GM21381 (cell line): Measurements from ENCODE around the gene MARCKSL1.
"Not testable (repeated sequence)": the region's sequence is repeated elsewhere in the genome, so short reads cannot be mapped to it uniquely, and the experiment has no call there.

Source experiments
- ATAC-seq: cut with Tn5 transposase; IDR thresholded peaks from one replicate; pipeline ENCODE4 v1.9.1; 2021; ENCODE audit warnings: mild to moderate bottlenecking, moderate library complexity; ENCODE audit not compliant: unreplicated experiment

The MARCKSL1 gene

DNA sequence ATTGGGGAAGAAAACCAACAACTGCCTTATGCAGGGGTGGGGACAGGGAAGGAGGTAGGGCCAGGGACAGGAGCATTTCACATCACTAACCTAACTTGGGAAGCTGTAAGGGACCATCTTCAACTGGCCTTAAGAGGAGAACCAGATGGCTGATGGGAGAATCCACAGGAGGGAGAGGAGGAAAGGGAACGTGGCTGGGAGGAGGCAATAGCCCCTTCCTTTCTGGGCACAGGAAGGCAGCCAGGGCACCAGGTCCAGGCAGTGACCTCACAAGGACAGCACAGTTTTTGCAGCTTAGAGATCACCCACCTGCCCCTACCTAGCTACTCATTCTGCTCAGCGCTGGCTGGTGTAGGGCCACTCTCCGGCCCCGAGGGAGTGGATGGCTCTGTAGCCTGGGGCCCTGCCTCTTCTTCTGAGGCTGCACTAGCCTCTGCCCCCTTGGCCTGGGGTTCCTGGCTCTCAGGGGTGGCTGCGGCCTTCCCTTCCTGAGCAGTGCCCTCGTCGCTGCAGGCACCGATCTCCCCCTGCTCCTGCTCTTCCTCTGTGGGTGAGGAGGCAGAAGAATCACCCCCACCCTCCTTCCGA, 1.7 kb downstream of the MARCKSL1 start:
- no peak for ATAC-seq

DNA sequence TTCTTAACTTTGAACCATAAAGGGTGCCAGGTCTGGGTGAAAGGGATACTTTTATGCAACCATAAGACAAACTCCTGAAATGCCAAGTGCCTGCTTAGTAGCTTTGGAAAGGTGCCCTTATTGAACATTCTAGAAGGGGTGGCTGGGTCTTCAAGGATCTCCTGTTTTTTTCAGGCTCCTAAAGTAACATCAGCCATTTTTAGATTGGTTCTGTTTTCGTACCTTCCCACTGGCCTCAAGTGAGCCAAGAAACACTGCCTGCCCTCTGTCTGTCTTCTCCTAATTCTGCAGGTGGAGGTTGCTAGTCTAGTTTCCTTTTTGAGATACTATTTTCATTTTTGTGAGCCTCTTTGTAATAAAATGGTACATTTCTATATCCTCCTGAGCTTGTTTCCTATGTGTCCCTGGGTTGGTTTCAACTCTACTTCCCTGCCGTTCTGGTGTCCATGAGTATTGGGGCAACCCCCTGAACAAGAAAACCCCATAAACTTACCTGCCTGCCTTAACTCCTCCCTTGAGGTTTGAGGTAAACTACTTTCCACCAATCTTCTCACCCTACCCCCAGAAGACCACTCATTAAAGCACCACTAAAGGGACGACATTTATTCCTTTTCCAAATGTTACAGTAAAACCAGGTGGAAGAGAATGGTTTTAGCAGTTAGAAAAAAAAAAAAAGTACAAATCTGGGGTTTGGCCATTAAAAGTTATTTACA, 2.6 kb downstream of the MARCKSL1 start:
- ATAC-seq: no peak

DNA sequence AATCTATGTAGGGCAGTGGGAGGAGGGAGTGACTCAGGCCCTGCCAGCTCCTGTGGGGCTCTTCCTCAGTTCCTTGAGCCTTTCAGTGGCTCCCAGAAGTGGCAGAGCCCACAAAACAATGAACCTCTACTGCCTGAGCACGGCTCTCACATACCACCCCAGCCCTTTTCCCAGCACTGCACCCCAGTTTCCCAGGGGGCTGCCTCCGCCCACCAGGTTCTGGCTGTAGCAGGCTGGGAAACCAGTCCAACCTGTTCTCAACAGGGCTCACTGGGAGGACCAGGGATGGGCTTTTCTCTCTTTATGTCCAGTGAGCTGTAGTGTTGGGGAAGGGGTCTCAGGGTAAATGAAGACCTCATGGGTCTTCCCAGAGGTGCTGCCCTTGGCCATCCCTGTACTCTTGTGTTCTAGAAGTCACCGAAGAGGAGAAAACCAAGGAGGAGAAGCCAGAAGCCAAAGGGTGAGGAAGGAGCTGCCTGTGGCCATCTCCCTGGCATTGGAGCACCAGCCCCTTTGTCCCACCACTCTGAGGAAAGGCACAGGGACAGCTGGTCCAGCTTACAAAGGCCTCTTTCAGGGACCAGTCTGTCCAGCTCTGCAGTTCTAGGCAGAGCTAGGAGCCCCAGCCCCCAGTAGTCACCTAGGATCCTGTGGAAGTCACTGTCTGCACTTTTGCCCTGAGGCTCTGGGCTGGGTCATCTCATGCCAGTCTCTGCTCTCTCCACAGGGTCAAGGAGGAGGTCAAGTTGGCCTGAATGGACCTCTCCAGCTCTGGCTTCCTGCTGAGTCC, 3.5 kb downstream of the MARCKSL1 start:
- ATAC-seq: no peak

DNA sequence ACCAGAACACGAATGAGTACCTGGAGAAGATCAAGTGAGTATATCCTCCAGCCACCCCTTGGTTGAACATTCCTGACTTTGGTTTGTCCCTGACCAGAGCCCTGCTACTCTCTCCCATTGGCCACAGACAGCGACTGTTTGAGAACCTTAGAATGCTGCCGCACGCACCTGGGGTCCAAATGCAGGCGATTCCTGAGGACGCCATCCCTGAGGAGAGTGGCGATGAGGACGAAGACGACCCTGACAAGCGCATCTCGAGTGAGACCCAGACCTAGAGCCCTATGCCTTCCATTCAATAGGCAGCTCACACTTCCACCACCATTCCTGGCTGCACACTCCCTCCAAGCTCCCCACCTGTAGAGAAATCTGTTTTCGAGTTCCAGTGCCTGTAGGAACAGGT, 4.5 kb downstream of the MARCKSL1 start:
- ATAC-seq: no peak

GRCh38 chr1:32330558-32331151, 5.4 kb downstream of the MARCKSL1 start:
- ATAC-seq: no peak

DNA sequence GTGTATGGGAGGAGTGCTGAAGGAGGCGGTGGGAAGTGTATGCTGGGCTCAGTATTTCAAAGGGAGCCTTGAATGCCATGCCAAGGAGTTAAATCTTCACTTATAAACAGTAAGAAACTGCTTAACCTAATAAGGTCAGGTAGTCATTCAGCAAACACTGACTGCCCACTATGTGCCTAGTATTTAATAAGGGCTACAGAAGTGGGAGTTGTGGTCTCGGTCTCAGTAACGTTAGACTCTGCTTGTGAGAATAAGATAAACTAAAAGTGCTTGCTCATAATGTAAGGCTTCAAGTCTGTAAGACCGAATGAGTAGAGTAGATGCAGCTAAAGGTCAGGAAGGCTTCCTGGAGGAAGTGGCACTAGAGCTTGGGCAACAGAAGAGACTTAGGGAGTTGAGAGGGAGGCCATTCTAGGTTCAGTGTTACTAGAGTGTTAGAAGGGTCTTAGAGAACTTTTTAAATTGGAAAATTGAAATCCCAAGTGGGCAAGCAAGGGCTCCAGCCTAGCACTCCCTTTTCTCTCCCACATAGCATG, 6.0 kb downstream of the MARCKSL1 start:
- ATAC-seq: no peak

GRCh38 chr1:32327204-32327603, 8.8 kb downstream of the MARCKSL1 start:
- ATAC-seq: no peak

- ATAC-seq: no peak
Observed at GRCh38 chr1:32321712-32322291, 14.2 kb downstream of the MARCKSL1 start.

DNA sequence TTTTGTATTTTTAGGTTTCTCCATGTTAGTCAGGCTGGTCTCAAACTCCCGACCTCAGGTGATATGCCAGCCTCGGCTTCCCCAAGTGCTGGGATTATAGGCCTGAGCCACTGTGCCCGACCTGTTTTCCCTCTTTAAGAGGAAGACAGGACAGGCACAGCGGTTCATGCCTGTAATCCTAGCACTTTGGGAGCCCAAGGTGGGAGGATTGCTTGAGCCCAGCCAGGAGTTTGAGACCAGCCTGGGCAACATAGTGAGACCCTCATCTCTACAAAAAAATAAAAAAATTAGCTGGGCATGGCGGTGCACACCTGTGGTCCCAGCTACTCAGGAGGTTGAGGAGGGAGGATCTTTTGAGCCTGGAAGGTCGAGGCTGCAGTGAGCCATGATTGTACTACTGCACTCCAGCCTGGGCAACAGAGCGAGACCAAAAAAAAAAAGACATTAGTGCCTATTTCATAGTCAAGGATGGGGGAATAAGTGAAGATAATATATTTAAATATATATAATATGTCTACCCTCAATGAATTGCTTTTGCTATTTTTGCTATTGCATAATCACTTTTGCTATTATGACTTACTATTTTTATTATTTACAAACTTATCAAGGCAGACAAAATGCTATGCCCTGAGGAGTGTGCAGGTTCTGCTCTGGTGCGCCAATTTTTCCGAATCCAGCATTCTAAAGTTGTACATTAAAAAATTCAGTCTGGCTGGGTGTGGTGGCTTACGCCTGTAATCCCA, 17.7 kb downstream of the MARCKSL1 start:
- ATAC-seq: no peak

GRCh38 chr1:32316903-32317277, 19.1 kb downstream of the MARCKSL1 start:
- no peak for ATAC-seq

DNA sequence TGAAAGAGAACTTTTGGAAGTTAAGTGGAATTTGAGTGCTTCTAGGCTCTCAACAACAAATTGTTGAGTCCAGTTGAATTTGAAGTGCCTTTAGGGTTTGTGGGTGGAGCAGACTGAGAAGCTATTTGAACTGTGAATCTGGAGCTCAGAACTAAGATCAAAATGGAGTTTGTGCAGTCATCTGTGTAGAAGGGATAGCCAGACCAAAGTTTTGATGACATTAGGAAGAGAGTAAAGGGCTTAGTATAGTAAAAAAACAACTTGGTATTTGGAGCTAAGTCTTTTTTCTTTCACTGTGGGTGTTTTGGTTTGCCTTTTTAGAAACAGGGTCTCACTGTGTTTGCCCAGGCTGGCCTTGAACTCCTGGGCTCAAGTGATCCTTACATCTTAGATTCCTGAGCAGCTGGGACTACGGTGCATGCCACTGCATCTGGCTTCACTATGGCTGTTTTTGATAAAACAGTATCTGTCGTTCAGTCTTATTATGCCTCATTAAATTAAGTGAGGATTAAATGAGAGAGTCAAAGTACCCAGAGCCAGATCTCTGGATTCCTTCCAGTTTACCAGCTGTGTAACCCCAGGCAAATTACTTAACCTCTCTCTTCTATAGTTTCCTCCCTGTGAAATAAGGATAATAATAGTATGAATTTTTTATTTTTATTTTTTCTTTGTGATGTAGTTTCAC, 24.2 kb downstream of the MARCKSL1 start:
- no peak for ATAC-seq

GRCh38 chr1:32309960-32310359, 26.1 kb downstream of the MARCKSL1 start:
- no peak for ATAC-seq

DNA sequence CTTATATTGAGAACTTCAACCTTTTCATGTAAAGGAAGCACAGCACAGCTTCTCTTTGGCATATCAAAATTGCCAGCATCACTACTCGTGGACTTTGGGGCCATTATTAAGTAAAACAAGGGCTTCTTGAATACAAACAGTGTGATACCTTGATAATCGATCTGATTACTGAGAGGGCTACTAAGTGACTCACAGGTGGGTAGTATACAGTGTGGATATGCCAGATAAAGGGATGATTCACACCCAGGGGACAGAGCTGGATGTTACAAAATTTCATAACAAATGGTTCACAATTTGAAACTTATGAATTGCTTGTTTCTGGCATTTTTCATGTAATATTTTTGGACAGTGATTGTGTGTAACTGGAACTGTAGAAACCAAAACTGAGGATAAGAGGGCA, 28.7 kb downstream of the MARCKSL1 start:
- no peak for ATAC-seq

DNA sequence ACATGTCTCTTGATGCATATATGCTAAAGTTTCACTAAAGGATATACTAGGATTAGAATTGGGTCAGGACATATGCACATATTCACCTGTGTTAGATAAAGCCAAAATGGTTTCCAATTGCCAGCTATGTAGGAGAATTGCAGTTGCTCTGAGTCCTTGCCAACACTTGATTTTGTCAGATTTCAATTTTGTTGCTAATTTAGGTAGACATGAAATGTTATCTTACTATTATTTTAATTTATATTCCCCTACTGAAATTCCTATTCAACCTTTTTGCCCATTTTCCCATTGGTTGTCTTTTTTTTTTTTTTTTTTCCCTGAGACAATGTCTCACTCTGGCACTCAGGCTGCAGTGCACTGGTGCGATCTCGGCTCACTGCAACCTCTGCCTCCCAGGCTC, 30.7 kb downstream of the MARCKSL1 start:
- ATAC-seq: no peak

- no peak for ATAC-seq
Observed at GRCh38 chr1:32303997-32304622, 31.9 kb downstream of the MARCKSL1 start.

GRCh38 chr1:32303358-32303757, 32.7 kb downstream of the MARCKSL1 start:
- ATAC-seq: no peak

DNA sequence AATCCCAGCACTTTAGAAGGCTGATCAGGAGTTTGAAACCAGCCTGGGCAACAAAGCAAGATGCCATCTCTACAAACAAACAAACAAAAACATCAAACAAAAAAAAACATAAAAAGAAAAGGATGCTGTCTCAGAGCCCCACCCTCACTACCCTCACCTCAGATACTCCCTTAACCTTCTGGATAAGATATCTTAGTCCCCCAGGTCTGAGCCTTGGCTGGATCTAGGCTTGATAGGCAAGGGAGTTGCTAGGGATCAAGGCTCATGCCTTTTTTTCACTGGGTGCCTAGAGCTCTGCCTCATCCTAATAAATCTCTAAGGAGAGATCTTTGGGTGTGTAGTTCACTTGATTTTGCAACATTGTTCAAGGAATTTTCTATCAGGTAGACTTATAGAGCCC, 36.7 kb downstream of the MARCKSL1 start:
- ATAC-seq: no peak

GRCh38 chr1:32298211-32298610, 37.8 kb downstream of the MARCKSL1 start:
- not testable (repeated sequence) for ATAC-seq
